Mesothelial cell of epicardium (in vitro differentiated cells): Measurements from ENCODE around the gene TRIM37. TPM values are rescaled to one million over a fixed set of nuclear protein-coding genes. Genes with fewer than 3 reads are reported as not detected.

ENCODE experiments used
- DNase-seq, 2 experiments: peaks; one replicate each; pipeline ENCODE4 v3.0.0; 2021; ENCODE audit warnings: low spot score in 2 of 2; ENCODE audit not compliant: unreplicated experiment in 2 of 2
- H3K27ac Mint-ChIP-seq: 2 replicates; pipeline ENCODE4 v1.8.0; 2021; ENCODE audit warnings: mixed read lengths
- H3K27me3 Mint-ChIP-seq: 2 replicates; pipeline ENCODE4 v1.8.0; 2021; ENCODE audit warnings: low read depth, mixed read lengths
- H3K36me3 Mint-ChIP-seq: 2 replicates; pipeline ENCODE4 v1.8.0; 2021; ENCODE audit warnings: mixed read lengths
- H3K4me1 Mint-ChIP-seq: 2 replicates; pipeline ENCODE4 v1.8.0; 2021; ENCODE audit warnings: mixed read lengths
- H3K4me3 Mint-ChIP-seq: 2 replicates; pipeline ENCODE4 v1.8.0; 2021; ENCODE audit warnings: mild to moderate bottlenecking, moderate library complexity, mixed read lengths
- H3K9me3 Mint-ChIP-seq: 2 replicates; pipeline ENCODE4 v1.8.0; 2021; ENCODE audit warnings: mixed read lengths
- CTCF ChIP-seq: fragments of 200-600 bp; sonication (generic); IDR thresholded peaks from one replicate; pipeline ENCODE4 v1.5.0; 2021; ENCODE audit warnings: antibody characterized with exemption; ENCODE audit not compliant: unreplicated experiment
- total RNA-seq: library from RNA; stranded (reverse); gene quantifications from 3 replicates; pipeline ENCODE4 v1.2.1, GENCODE V29; 2021

Gene TRIM37
- total RNA-seq, 1 donor from 2014 or later: 23.0 TPM

GRCh38 chr17:59152925-59153324 is 46.2 kb upstream of the TRIM37 start:
- Mint-ChIP-seq H3K4me1 (peaks cover 29% of the 10 kb centered on the region), H3K27ac (no peak overlapping the region), H3K9me3 (no peaks in the 10 kb centered on the region), H3K4me3 (no peak overlapping the region), H3K27me3 (no peaks in the 10 kb centered on the region), H3K36me3 (no peaks in the 10 kb centered on the region)
- DNase-seq: no peak
- no peak for TF ChIP-seq CTCF

- Mint-ChIP-seq H3K9me3 (no peaks in the 10 kb centered on the region), H3K27ac (peak overlapping the region; percentile 75), H3K27me3 (no peaks in the 10 kb centered on the region), H3K4me1 (peaks cover 26% of the 10 kb centered on the region), H3K4me3 (peak overlapping the region; percentile 11), H3K36me3 (no peaks in the 10 kb centered on the region)
- TF ChIP-seq CTCF: no peak
- no peak for DNase-seq
Measured at GRCh38 chr17:59151591-59151990, 44.9 kb upstream of the TRIM37 start.

- Mint-ChIP-seq H3K27me3 (no peaks in the 10 kb centered on the region), H3K4me1 (peaks cover 26% of the 10 kb centered on the region), H3K27ac (peak overlapping the region; percentile 47), H3K9me3 (no peaks in the 10 kb centered on the region), H3K36me3 (no peaks in the 10 kb centered on the region), H3K4me3 (no peak overlapping the region)
- no peak for DNase-seq
- no peak for TF ChIP-seq CTCF
Measured at GRCh38 chr17:59151006-59151405, 44.3 kb upstream of the TRIM37 start.

GRCh38 chr17:59149841-59150511 is 43.3 kb upstream of the TRIM37 start:
- Mint-ChIP-seq H3K4me1 (peaks cover 26% of the 10 kb centered on the region), H3K27ac (peak overlapping the region; percentile 43), H3K27me3 (no peaks in the 10 kb centered on the region), H3K36me3 (peaks cover 7% of the 10 kb centered on the region), H3K4me3 (no peak overlapping the region), H3K9me3 (no peaks in the 10 kb centered on the region)
- no peak for TF ChIP-seq CTCF
- no peak for DNase-seq

- Mint-ChIP-seq H3K4me1 (peaks cover 25% of the 10 kb centered on the region), H3K27ac (peak overlapping the region; percentile 66), H3K36me3 (peaks cover 14% of the 10 kb centered on the region), H3K27me3 (no peaks in the 10 kb centered on the region), H3K4me3 (no peak overlapping the region), H3K9me3 (no peaks in the 10 kb centered on the region)
- no peak for DNase-seq
- no peak for TF ChIP-seq CTCF
Measured at GRCh38 chr17:59149051-59149450, 42.4 kb upstream of the TRIM37 start.
